GM21526 (cell line): ENCODE data around the gene OR2B2.

Source experiments
- ATAC-seq: cut with Tn5 transposase; IDR thresholded peaks from one replicate; pipeline ENCODE4 v1.9.1; 2021; ENCODE audit warnings: moderate library complexity; ENCODE audit not compliant: unreplicated experiment, low FRiP score

Gene OR2B2

DNA sequence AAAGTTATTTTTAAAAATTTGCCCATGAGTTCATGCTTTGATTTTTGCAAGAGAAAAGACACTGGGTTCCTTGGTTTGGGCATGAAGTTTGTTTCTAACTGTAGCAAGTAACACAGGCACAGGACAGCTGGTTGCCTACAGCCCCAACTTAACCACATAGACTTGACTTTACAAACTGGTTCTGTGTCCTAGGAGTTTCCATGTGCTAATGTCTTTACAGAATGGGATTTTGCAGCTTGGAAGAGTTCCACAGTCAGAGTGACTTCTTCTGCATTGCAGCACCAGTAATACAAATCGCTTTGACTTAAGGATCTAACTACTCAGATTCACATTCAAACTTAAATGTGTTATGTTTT, 44.3 kb downstream of the OR2B2 start:
- no peak for ATAC-seq

DNA sequence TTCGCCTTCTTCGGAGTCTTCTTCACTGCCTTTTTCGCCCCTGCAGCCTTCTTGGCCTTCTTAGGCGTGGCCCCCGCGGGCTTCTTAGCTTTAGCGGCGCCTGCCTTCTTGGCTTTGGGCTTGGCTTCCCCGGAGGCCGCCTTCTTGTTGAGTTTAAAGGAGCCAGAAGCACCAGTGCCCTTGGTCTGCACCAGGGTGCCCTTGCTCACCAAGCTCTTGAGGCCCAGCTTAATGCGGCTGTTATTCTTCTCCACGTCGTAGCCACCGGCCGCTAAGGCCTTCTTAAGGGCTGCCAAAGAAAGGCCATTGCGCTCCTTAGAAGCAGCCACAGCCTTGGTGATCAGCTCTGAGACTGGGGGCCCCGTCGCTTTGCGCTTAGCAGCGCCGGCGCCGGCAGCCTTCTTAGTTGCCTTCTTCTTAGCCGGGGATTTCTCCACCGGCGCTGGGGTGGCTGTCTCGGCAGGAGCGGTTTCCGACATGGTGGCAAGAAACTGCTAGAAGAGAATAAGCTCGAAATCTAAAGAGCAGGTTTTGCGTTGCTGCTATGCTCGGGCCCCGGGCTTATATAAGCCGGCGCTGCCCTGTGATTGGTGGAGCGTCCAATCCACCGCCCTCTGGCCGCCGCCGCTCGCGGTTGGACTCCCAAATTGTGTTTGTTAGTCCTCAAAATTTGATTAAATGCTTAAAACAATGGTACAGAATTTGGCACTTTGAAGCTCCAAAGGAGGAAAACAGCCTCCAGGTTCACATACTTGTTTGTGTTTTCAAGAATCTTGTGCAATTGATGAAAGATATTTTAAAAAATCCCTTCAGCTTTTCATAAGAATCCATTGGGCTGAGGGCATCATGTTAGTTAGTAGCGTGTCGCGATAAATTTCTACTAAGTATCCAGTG, 44.9 kb downstream of the OR2B2 start:
- peak; percentile 29 for ATAC-seq

DNA sequence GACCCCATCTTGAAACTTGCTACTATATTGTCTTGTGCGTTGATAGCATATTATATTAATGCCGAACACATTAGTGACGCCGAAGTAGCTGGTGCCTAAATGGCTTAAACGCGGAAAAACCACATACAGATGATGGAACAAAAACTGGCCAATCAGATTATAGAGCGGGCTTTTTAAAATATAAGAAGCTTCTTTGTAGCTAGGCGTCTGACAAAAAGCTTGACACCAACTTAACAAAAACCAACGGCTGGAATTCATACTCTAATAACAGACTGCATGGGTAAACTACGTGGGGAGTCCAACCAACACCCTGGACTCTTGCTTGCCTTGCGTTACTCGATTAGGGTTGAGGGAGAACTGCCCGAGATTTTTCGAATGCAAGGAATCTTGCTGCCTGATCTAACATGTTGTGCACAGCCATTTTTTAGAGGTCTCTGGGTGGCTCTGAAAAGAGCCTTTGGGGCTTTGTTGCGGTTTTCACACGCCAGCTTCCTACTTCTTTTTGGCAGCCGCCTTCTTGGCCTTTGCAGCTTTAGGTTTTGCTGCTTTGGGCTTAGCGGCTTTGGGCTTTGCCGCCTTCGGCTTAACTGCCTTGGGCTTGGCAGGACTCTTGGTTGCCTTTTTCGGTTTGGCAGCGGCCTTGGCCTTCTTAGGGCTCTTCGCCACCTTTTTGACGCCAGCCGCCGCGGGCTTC, 45.7 kb downstream of the OR2B2 start:
- ATAC-seq = peak; percentile 21

DNA sequence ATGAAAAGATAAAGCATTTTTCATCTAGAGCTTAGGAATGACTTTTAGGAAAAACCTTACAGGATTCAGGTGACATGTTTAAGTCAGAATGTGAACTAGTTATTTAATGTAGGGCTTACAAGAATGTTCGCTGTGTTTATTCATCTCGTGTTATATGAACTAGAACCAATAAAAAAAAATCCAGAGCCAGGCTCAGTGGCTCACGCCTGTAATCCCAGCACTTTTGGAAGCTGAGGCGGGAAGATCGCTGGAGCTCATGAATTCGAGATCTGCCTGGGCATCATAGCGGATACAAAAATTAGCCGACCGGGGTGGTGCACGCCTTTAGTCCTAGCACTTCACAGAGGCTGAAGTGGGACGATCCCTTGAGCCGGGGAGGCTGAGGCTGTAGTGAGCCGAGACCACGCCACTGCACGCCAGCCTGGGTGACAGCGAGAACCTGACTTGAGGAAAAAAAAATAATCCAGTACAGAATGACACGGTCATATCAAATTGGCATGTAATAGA, 46.3 kb downstream of the OR2B2 start:
- peak; percentile 15 for ATAC-seq

DNA sequence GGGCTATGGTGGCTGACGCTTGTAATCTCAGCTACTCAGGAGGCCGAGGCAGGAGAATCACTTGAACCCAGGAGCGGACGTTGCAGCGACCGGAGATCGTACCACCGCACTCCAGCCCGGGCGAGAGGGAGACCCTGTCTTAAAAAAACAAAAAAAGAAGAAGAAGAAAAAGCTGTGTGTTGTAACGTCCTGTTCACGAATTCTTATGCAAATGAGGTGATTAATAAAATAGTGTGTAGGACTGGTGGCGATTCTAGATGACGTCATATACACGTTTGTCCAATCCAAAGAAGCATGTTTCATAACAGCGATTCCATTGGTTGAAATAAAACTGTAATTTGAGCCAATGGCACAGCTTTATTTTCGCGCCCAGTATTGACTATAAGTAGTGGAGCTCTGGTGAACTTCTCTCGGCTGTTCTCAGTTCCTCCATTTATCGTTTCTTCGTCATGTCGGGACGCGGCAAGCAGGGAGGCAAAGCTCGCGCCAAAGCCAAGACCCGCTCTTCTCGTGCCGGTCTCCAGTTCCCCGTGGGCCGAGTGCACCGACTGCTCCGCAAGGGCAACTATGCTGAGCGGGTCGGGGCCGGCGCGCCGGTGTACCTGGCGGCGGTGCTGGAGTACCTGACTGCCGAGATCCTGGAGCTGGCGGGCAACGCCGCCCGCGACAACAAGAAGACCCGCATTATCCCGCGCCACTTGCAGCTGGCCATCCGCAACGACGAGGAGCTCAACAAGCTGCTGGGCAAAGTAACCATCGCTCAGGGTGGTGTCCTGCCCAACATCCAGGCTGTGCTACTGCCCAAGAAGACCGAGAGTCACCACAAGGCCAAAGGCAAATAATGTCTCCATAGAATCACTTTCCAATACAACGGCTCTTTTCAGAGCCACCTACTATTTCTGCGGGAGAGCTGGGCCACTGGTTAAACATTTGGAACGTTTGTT, 47.0 kb downstream of the OR2B2 start:
- ATAC-seq = peak; percentile 53

DNA sequence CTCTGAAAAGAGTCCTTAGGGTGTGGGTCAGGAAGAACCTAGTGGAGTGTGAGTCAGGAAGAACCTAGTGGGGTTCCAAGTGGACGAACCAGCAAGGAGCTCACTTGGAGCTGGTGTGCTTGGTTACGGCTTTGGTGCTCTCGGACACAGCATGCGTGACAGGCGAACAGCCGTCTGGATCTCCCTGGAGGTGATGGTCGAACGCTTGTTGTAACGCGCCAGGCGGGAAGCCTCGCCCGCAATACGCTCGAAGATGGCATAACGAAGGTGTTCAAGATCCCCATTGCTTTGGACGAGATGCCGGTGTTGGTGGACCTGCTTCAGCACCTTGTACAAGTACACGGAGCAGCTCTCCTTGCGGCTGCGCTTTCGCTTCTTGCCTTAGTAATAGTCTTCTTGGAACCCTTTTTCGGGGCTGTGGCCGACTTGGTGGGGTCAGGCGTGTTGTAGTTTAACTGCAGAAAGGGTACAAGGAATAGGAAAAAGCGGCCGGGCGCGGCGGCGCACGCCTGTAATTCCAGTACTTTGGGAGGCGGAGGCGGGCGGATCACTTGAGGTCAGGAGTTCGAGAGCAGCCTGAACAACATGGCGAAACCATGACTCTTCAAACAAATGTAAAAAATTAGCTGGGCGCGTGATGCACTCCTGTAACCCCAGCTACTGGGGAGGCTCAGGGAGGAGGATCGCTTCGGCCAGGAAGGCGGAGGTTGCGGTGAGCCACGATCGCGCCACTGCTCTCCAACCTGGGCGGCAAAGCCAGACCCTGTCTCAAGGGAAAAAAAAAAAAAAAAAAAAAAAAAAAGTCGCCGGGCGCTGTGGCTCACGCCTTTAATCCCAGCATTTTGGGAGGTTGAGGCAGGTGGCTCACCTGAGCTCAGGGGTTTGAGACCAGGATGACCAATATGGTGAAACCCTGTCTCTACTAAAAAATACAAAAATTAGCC, 48.0 kb downstream of the OR2B2 start:
- no peak for ATAC-seq

DNA sequence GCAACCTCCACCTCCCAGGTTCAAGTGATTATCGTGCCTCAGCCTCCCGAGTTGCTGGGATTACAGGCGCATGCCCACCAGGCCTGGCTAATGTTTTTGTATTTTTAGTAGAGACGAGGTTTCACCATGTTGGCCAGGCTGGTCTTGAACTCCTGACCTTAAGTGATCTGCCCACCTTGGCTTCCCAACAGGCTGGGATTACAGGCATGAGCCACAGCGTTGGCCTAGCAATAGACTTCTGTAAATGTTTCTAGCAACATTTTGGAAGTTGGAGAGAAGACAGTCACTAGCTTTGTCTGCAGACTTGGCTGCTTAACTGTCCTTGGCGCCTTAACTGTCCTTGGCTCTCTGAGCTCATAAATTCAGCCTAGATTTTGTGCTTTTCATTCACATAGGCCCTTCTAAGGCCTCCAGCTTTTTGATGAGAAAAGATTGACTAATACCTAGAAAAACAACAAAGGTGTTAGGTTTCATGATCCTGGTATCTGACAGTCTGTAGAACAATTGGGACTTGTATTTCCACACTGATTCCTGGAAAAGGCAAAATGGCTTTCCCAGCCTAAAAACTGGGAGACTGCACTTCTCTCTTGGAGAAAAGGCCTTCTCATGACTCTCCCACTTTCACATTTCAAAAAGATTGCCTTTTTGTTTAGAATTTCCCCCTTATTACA, 49.7 kb downstream of the OR2B2 start:
- ATAC-seq = no peak

DNA sequence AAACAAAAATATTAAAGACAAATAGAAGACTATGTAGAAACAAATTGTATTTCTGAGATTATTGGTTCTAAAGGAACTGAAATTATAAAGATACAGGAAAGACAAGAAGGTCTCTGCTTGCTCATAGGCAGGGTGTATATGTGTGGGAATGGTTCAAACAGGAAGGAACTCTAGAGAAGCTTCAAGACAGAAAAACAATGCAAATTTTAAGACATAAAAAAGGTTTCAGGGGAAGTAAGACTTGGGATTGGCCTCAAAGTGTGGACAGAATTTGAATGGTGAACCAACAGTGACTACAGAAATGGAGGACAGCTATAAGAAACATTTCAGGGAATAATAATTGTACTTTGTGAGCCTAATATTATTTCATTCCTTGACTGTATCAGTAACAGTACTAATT, 50.3 kb downstream of the OR2B2 start:
- no peak for ATAC-seq

DNA sequence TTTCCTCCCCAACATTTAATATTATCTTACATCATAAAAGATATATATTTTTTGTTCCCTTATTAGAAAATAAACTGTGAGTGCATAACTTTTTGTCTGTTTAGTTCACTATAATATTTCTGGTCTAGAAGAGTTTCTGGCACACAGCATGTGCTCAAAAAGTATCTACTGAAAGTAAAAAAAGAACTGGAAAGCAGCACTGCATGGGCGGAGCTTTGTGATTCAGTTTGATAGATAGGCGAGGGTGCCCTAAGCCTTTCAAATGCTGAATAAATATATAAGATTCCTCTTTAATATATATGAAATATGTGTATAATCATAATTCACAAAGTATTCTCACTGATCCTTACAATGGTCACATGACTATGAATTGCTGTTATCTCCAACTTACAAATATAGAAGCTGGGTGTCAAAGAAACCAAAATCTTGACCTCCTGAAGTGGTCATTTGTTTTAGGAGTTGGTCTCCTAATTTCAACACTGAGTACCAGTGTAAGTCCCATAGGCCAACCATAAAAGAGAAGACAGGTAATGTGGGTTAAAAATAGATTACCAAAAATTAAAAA, 50.8 kb downstream of the OR2B2 start:
- no peak for ATAC-seq
